Cardiac muscle cell (in vitro differentiated cells and primary cell): ENCODE measurements around the gene KCNH3. TPM values are rescaled to one million over a fixed set of nuclear protein-coding genes. Genes with fewer than 3 reads are reported as not detected.
A peak's percentile ranks its signal among the peaks of the same experiment; 100 is the strongest.

ENCODE experiments used
- DNase-seq, 2 donors: peaks; one replicate each; pipeline versions ENCODE4 v3.0.0 to v3.0.0-alpha.2; 2010 to 2017; ENCODE audit warnings: low read depth in 1 of 2, low spot score in 1 of 2
- H3K27ac ChIP-seq: fragments of 200-600 bp; sonication (generic); 2 replicates; pipeline ENCODE4 v1.5.1; 2016
- H3K27me3 ChIP-seq: fragments of 200-600 bp; sonication (generic); 2 replicates; pipeline ENCODE4 v1.6.0; 2016; ENCODE audit warnings: control low read depth
- H3K36me3 ChIP-seq: fragments of 200-600 bp; sonication (generic); 2 replicates; pipeline ENCODE4 v1.5.1; 2016; ENCODE audit warnings: control low read depth
- H3K4me1 ChIP-seq: fragments of 200-600 bp; sonication (generic); 2 replicates; pipeline ENCODE4 v1.8.1; 2017; ENCODE audit warnings: low read depth, mild to moderate bottlenecking, mixed run types
- H3K4me3 ChIP-seq: fragments of 200-600 bp; sonication (generic); 2 replicates; pipeline ENCODE4 v1.5.1; 2016; ENCODE audit warnings: mild to moderate bottlenecking
- H3K9me3 ChIP-seq: fragments of 200-600 bp; sonication (generic); 2 replicates; pipeline ENCODE4 v1.5.1; 2017; ENCODE audit warnings: low read depth, mild to moderate bottlenecking, control low read depth
- CTCF ChIP-seq: IDR thresholded peaks from 2 replicates; pipeline ENCODE4 v1.5.1; 2012; ENCODE audit warnings: low read depth, mild to moderate bottlenecking, low read length
- polyA plus RNA-seq: library from polyadenylated mRNA; unstranded; fragments of >200 nt; fragmentation: Nextera tagmentation; extraction: Ambion mirVana; gene quantifications from 2 replicates; pipeline ENCODE4 v1.2.1, GENCODE V29; 2016
- total RNA-seq: library from RNA; depleted of rRNA; stranded (reverse); fragments of >200 nt; gene quantifications from 2 replicates; pipeline ENCODE4 v1.2.3, GENCODE V29; 2016

Gene KCNH3
- total and polyA plus RNA-seq, 2 experiments from 2014 or later: 0.34 to 0.86 TPM

- peaks cover 17% of the 10 kb centered on the region for H3K36me3 ChIP-seq
These were observed 42.1 kb upstream of the KCNH3 start for GRCh38 chr12:49496417-49497360.

DNA sequence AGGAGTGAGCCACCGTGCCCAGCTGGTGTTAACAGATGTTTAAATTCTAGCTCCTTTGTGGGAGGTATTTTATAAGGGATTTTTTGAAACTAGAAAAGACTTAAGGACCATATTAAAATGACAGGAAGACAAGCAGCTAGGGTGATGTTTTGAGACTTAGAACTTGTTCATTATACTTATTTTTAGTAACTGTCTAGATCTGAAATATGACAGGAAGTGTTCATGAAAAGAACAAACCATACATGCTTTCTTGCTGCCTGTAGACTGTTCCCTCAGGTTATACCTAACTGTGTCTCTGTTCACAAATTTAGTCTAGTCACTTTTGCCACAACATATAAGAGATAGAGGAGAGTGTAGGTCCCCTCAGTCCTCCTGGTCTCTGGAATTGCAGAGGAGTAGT, 36.9 kb upstream of the KCNH3 start:
- no peak overlapping the region for H3K27ac ChIP-seq
- no peaks in the 10 kb centered on the region for H3K9me3 ChIP-seq
- no peaks in the 10 kb centered on the region for H3K27me3 ChIP-seq
- TF ChIP-seq CTCF: no peak
- H3K4me1 ChIP-seq: no peaks in the 10 kb centered on the region
- no peak overlapping the region for H3K4me3 ChIP-seq
- H3K36me3 ChIP-seq: peaks cover 18% of the 10 kb centered on the region
- DNase-seq: no peak

More at GRCh38 chr12:49496417-49497360, 42.1 kb upstream of the KCNH3 start:
- H3K4me3 ChIP-seq: no peak overlapping the region
- no peak for DNase-seq
- no peak for TF ChIP-seq CTCF
- no peaks in the 10 kb centered on the region for H3K4me1 ChIP-seq
- H3K27ac ChIP-seq: no peak overlapping the region
- no peaks in the 10 kb centered on the region for H3K27me3 ChIP-seq
- H3K9me3 ChIP-seq: no peaks in the 10 kb centered on the region

GRCh38 chr12:49502590-49502989, 36.2 kb upstream of the KCNH3 start:
- Histone ChIP-seq H3K36me3 (peaks cover 18% of the 10 kb centered on the region), H3K4me1 (no peaks in the 10 kb centered on the region), H3K4me3 (no peak overlapping the region), H3K9me3 (no peaks in the 10 kb centered on the region), H3K27ac (no peak overlapping the region), H3K27me3 (no peaks in the 10 kb centered on the region)
- no peak for TF ChIP-seq CTCF
- peak in 1 of 2 donors; percentile 38 for DNase-seq

DNA sequence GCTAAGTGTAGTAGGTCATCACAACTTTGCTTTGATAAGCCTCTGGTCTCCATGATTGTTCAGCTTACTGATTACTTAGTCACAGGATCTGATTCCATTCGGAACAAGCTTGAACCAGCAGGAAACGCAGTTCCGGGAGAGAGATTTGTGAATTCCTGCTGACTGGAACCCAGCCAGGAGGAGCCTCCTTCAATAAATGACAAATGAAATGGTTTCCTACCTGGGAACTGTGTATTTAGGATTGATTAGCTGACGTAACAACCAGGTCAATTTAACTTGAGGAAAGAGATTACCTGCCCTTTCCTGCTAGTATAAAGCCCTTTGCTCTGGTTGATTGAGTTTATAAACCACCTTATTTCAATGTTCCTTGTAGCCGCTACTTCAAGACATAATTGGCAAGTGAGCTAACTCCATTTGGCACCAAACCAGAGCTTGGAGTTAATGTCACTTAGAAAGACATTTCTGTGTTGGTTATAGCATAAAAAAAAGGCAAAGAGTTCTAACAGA, 35.1 kb upstream of the KCNH3 start:
- H3K4me1 ChIP-seq: no peaks in the 10 kb centered on the region
- peak in 1 of 2 donors; percentile 72 for DNase-seq
- no peak for TF ChIP-seq CTCF
- peaks cover 21% of the 10 kb centered on the region for H3K36me3 ChIP-seq
- no peaks in the 10 kb centered on the region for H3K9me3 ChIP-seq
- H3K27ac ChIP-seq: no peak overlapping the region
- no peak overlapping the region for H3K4me3 ChIP-seq
- H3K27me3 ChIP-seq: no peaks in the 10 kb centered on the region

DNA sequence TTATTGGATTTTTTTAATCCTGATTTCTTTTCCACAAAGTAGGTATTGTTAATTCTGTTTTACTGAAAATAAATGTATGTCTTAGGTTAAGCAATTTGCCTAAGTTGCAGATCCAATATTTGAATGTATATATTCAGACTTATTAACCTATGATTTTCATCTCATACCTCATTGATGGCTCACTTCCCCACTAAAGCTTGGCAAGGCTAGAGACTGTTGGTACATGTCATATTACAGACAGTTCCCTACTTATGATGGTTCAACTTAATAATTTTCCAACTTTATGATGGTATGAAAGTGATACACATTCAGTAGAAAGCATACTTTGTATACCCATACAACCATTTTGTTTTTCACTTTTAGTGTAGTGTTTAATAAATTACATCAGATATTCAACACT, 33.2 kb upstream of the KCNH3 start:
- peak in 1 of 2 donors; percentile 17 for DNase-seq
- no peak for TF ChIP-seq CTCF
- no peaks in the 10 kb centered on the region for H3K4me1 ChIP-seq
- no peaks in the 10 kb centered on the region for H3K27me3 ChIP-seq
- no peak overlapping the region for H3K4me3 ChIP-seq
- H3K9me3 ChIP-seq: no peaks in the 10 kb centered on the region
- peaks cover 16% of the 10 kb centered on the region for H3K36me3 ChIP-seq
- H3K27ac ChIP-seq: no peak overlapping the region
